Thoracic aorta (tissue), 2 donors: ENCODE measurements around the gene RNF224. TPM values are rescaled to one million over a fixed set of nuclear protein-coding genes. Genes with fewer than 3 reads are reported as not detected.

Experiments used
- ATAC-seq: fragments of 150-250 bp; one replicate; pipeline ENCODE4 v1.8.0; 2017; ENCODE audit warnings: low read depth; ENCODE audit not compliant: insufficient number of reproducible peaks, low FRiP score
- DNase-seq: peaks from one replicate; pipeline ENCODE4 v3.0.0-alpha.2; 2020; ENCODE audit warnings: low spot score
- H3K27ac ChIP-seq, 2 donors: fragments of 200-600 bp; sonication (generic); 1 replicate in 1 of 2; 2 replicates in 1 of 2; pipeline ENCODE4 v1.5.1; 2016; ENCODE audit warnings: mild to moderate bottlenecking in 2 of 2, moderate library complexity in 2 of 2
- H3K27me3 ChIP-seq: fragments of 200-600 bp; sonication (generic); replicated peaks from 2 replicates; pipeline ENCODE4 v1.6.0; 2016; ENCODE audit warnings: mild to moderate bottlenecking; ENCODE audit not compliant: insufficient read depth
- H3K36me3 ChIP-seq: fragments of 200-600 bp; sonication (generic); one replicate; pipeline ENCODE4 v1.5.1; 2016
- H3K4me1 ChIP-seq, 2 donors: fragments of 200-600 bp; sonication (generic); 1 replicate in 1 of 2; 2 replicates in 1 of 2; pipeline versions ENCODE4 v1.5.1 to v1.6.0; 2016; ENCODE audit warnings: low read depth in 2 of 2, mild to moderate bottlenecking in 1 of 2; ENCODE audit not compliant: control insufficient read depth in 1 of 2
- H3K4me3 ChIP-seq: fragments of 200-600 bp; sonication (generic); 2 replicates; pipeline ENCODE4 v1.5.1; 2016; ENCODE audit warnings: mild to moderate bottlenecking
- H3K9me3 ChIP-seq: fragments of 200-600 bp; sonication (generic); 2 replicates; pipeline ENCODE4 v1.5.1; 2016
- total RNA-seq, 2 donors: library from RNA; depleted of rRNA; stranded (reverse); fragments of >200 nt; gene quantifications; one replicate each; pipeline versions ENCODE4 v1.1.0 to v1.2.3, GENCODE V29; 2016
- TF ChIP-seq, protein P1 (sequence below): fragments of 200-600 bp; sonication (generic); IDR thresholded peaks from one replicate; pipeline ENCODE4 v1.5.1; 2019; ENCODE audit warnings: antibody characterized with exemption

The RNF224 gene
- total RNA-seq, 2 donors from 2014 or later: not detected

DNA sequence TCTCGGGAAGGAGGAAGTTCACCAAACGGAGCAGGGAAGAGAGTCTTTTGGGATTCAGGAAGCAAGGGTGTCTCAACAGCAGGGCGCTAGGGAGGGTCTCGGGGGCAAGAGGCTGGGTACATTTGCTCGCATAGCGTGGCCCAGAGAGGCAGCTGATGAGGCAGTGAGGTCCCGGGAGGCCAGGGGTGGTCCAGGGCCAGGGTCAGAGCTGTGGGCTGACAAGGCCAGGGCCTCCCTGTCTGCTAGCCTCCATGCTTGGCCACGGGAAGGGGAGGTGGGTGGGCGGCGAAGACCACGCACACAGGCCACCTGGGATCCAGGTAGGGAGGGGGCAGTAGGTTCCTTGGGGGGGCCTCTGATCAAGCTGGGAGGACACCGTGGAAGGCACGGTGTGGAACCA lies 15.8 kb upstream of the RNF224 start:
- TF ChIP-seq, protein P1, sequence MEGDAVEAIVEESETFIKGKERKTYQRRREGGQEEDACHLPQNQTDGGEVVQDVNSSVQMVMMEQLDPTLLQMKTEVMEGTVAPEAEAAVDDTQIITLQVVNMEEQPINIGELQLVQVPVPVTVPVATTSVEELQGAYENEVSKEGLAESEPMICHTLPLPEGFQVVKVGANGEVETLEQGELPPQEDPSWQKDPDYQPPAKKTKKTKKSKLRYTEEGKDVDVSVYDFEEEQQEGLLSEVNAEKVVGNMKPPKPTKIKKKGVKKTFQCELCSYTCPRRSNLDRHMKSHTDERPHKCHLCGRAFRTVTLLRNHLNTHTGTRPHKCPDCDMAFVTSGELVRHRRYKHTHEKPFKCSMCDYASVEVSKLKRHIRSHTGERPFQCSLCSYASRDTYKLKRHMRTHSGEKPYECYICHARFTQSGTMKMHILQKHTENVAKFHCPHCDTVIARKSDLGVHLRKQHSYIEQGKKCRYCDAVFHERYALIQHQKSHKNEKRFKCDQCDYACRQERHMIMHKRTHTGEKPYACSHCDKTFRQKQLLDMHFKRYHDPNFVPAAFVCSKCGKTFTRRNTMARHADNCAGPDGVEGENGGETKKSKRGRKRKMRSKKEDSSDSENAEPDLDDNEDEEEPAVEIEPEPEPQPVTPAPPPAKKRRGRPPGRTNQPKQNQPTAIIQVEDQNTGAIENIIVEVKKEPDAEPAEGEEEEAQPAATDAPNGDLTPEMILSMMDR: no peak
- no peaks in the 10 kb centered on the region for H3K36me3 ChIP-seq
- H3K4me3 ChIP-seq: no peak overlapping the region
- ATAC-seq (no peak), DNase-seq (no peak)
- H3K4me1 ChIP-seq: peaks cover 3 to 4% of the 10 kb centered on the region in 2 donors
- H3K27ac ChIP-seq: no peak overlapping the region
- no peaks in the 10 kb centered on the region for H3K27me3 ChIP-seq
- H3K9me3 ChIP-seq: no peaks in the 10 kb centered on the region

DNA sequence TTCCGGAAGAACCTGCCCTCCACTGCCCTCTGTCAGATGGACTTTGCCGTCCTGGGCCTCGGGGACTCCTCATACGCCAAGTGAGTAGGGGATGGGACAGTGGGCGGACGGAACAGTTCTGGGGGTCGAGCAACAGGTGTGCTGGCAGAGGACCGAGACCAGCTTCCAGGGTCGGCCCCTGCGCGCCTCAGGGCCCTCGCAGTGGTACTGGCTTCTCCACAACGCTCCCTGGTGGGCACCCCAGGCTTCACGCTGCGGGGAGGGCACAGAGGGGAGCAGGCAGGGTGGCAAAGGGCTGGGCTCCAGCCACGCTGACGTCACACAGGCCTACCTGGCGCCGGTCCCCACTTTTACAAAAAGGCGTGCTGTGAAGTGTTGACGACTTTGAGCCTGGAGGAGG lies 14.8 kb upstream of the RNF224 start:
- ATAC-seq (no peak), DNase-seq (no peak)
- H3K9me3 ChIP-seq: no peaks in the 10 kb centered on the region
- no peak overlapping the region for H3K4me3 ChIP-seq
- H3K27me3 ChIP-seq: no peaks in the 10 kb centered on the region
- TF ChIP-seq, protein P1: no peak
- H3K27ac ChIP-seq: no peak overlapping the region
- no peaks in the 10 kb centered on the region for H3K36me3 ChIP-seq
- H3K4me1 ChIP-seq: no peaks in the 10 kb centered on the region

DNA sequence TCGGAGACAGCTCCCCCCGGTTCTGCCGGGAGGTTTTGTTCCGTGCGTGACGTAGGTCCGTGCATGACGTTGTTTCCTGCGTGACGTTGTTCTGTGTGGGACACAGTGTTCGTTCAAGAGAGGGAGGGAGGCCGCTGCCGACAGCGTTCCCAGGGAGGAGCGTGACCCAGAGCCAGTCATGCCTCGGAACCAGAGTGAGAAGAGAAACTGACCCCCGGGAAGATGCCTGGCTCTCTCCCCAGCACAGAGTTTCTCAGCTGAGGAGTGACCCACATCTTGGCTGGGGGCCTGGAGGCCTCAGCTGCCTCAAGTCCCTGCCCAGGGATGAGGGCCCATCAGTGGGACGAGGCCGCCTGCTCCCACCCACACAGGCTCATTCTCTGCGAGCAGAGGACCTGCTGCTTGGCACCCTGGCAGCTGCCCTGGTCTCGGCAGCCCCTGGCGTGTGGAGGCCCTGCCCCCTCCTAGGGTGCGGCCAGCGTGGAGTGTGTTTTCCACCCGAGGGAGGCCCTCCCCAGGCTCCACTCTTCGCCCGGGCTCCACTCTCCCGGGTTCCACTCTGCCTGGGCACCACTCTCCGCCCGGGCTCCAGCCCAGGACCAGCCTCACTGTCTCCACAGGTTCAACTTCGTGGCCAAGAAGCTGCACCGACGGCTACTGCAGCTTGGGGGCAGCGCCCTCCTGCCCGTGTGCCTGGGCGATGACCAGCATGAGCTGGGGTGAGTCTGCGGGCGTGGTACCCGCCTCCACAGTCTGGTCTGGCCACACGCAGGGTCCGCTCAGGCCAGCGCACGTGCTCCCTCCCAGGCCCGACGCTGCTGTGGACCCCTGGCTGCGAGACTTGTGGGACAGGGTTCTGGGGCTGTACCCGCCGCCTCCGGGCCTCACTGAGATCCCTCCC lies 13.9 kb upstream of the RNF224 start:
- DNase-seq: no peak
- Histone ChIP-seq H3K27me3 (no peaks in the 10 kb centered on the region), H3K9me3 (no peaks in the 10 kb centered on the region), H3K27ac (no peak overlapping the region), H3K4me1 (no peaks in the 10 kb centered on the region), H3K4me3 (no peak overlapping the region), H3K36me3 (no peaks in the 10 kb centered on the region)
- ATAC-seq: no peak
- TF ChIP-seq, protein P1: no peak

DNA sequence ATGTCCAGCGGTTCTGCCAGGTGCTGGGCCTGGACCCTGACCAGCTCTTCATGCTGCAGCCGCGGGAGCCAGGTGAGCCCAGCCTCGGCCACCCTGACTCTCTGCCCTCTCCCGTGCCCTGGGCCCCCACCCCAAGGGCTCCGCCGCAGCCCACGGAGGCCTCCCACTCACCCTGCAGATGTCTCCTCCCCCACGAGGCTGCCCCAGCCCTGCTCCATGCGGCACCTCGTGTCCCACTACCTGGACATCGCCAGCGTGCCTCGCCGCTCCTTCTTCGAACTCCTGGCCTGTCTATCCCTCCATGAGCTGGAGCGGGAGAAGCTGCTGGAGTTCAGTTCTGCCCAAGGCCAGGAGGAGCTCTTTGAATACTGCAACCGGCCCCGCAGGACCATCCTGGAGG lies 12.7 kb upstream of the RNF224 start:
- no peak for ATAC-seq
- H3K27me3 ChIP-seq: no peaks in the 10 kb centered on the region
- DNase-seq: no peak
- no peaks in the 10 kb centered on the region for H3K4me1 ChIP-seq
- H3K4me3 ChIP-seq: no peak overlapping the region
- H3K27ac ChIP-seq: no peak overlapping the region
- TF ChIP-seq, protein P1: no peak
- H3K9me3 ChIP-seq: no peaks in the 10 kb centered on the region
- no peaks in the 10 kb centered on the region for H3K36me3 ChIP-seq

DNA sequence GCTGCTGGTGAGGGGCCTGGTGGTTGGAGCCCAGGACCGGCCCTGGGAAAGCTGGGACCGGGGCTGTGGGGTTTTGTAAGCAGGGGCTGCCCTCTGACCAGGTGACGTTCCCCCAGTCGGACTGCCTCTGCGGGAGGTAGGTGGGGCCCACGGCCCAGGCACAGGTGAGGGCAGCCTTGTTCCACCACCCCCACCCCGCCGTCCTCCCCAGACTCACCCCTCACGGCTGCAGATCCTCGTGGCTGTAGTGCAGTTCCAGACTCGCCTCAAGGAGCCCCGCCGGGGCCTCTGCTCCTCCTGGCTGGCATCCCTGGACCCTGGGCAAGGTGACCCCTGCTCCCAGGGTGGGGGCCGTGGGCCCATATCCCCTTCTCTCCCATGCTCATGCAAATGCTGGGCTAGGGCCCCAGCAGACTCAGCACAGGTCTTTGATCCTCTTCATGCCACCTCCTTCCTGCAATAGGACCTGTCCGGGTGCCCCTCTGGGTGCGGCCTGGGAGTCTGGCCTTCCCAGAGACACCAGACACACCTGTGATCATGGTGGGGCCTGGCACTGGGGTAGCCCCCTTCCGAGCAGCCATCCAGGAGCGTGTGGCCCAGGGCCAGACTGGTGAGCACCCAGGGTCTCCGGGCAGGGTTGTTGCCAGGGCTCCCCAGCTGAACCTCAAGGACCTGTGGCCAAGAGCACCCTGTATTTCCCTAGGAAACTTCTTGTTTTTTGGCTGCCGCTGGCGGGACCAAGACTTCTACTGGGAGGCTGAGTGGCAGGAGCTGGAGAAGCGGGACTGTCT lies 11.9 kb upstream of the RNF224 start:
- no peak overlapping the region for H3K27ac ChIP-seq
- H3K4me1 ChIP-seq: no peaks in the 10 kb centered on the region
- H3K4me3 ChIP-seq: no peak overlapping the region
- no peaks in the 10 kb centered on the region for H3K27me3 ChIP-seq
- TF ChIP-seq, protein P1: no peak
- DNase-seq (no peak), ATAC-seq (no peak)
- H3K9me3 ChIP-seq: no peaks in the 10 kb centered on the region
- no peaks in the 10 kb centered on the region for H3K36me3 ChIP-seq
